Liver (tissue), 3 donors: ENCODE data around the gene APH1A.

Source experiments
- EGR1 ChIP-seq, 2 donors: IDR thresholded peaks; 2 replicates each; pipeline ENCODE4 v1.6.1; 2016 to 2018; ENCODE audit warnings: antibody characterized with exemption in 2 of 2, low read depth in 2 of 2
- FOXA1 ChIP-seq: IDR thresholded peaks from 2 replicates; pipeline ENCODE4 v1.6.1; 2016; ENCODE audit warnings: antibody characterized with exemption
- NR2F2 ChIP-seq: IDR thresholded peaks from 2 replicates; pipeline ENCODE4 v1.6.1; 2016; ENCODE audit warnings: antibody characterized with exemption
- RAD21 ChIP-seq, 2 donors: IDR thresholded peaks; 2 replicates each; pipeline ENCODE4 v1.6.1; 2016; ENCODE audit warnings: antibody characterized with exemption in 2 of 2, mild to moderate bottlenecking in 2 of 2
- SP1 ChIP-seq: IDR thresholded peaks from 2 replicates; pipeline ENCODE4 v1.6.1; 2018; ENCODE audit warnings: antibody characterized with exemption, mild to moderate bottlenecking
- TAF1 ChIP-seq: conservative IDR thresholded peaks from 2 replicates; pipeline ENCODE4 v1.6.1; 2016; ENCODE audit warnings: antibody characterized with exemption, mild to moderate bottlenecking
- YY1 ChIP-seq: IDR thresholded peaks from 2 replicates; pipeline ENCODE4 v1.6.1; 2016; ENCODE audit warnings: antibody characterized with exemption, mild to moderate bottlenecking
- TF ChIP-seq, protein P1 (sequence below): fragments of 150-350 bp; IDR thresholded peaks from 2 replicates; pipeline ENCODE4 v1.5.1; 2017; ENCODE audit warnings: improper control_type of control experiment, low read depth, low read length; ENCODE audit not compliant: missing input control
- TF ChIP-seq, protein P2 (sequence below): IDR thresholded peaks from 2 replicates; pipeline ENCODE4 v1.6.1; 2016; ENCODE audit warnings: antibody characterized with exemption, mild to moderate bottlenecking
- TF ChIP-seq, protein P3 (sequence below): IDR thresholded peaks from 2 replicates; pipeline ENCODE4 v1.6.1; 2016; ENCODE audit warnings: antibody characterized with exemption
- TF ChIP-seq, protein P4 (sequence below): IDR thresholded peaks from 2 replicates; pipeline ENCODE4 v1.6.1; 2016; ENCODE audit warnings: antibody characterized with exemption
- donor health status: healthy.
- donor health status: healthy.

DNA sequence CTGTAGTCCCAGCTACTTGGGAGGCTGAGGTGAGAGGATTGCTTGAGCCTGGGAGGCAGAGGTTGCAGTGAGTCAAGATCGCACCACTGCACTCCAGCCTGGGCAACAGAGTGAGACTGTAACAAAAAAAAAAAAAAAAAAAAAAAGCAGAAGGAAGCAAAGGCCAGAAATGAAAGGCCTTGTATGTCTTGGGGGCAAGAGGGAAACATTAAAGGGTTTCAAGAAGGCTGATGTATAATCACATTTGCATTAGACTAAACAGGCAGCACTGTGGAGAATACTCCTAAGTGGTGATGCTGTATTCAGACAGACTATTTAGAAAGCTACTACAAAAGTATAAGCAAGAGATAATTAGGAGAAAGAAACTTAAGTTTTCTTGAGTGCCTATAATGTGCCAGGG lies 43.3 kb downstream of the APH1A start:
- TF ChIP-seq, protein P1, sequence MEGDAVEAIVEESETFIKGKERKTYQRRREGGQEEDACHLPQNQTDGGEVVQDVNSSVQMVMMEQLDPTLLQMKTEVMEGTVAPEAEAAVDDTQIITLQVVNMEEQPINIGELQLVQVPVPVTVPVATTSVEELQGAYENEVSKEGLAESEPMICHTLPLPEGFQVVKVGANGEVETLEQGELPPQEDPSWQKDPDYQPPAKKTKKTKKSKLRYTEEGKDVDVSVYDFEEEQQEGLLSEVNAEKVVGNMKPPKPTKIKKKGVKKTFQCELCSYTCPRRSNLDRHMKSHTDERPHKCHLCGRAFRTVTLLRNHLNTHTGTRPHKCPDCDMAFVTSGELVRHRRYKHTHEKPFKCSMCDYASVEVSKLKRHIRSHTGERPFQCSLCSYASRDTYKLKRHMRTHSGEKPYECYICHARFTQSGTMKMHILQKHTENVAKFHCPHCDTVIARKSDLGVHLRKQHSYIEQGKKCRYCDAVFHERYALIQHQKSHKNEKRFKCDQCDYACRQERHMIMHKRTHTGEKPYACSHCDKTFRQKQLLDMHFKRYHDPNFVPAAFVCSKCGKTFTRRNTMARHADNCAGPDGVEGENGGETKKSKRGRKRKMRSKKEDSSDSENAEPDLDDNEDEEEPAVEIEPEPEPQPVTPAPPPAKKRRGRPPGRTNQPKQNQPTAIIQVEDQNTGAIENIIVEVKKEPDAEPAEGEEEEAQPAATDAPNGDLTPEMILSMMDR = no peak
- TF ChIP-seq FOXA1 (no peak), TAF1 (no peak), SP1 (no peak), NR2F2 (no peak), EGR1 (IDR thresholded peaks at IDR 0.05; ENCODE audit: low read depth in 2 of 2) (no peak), YY1 (no peak), RAD21 (IDR thresholded peaks at IDR 0.05) (no peak)
- TF ChIP-seq, protein P2, sequence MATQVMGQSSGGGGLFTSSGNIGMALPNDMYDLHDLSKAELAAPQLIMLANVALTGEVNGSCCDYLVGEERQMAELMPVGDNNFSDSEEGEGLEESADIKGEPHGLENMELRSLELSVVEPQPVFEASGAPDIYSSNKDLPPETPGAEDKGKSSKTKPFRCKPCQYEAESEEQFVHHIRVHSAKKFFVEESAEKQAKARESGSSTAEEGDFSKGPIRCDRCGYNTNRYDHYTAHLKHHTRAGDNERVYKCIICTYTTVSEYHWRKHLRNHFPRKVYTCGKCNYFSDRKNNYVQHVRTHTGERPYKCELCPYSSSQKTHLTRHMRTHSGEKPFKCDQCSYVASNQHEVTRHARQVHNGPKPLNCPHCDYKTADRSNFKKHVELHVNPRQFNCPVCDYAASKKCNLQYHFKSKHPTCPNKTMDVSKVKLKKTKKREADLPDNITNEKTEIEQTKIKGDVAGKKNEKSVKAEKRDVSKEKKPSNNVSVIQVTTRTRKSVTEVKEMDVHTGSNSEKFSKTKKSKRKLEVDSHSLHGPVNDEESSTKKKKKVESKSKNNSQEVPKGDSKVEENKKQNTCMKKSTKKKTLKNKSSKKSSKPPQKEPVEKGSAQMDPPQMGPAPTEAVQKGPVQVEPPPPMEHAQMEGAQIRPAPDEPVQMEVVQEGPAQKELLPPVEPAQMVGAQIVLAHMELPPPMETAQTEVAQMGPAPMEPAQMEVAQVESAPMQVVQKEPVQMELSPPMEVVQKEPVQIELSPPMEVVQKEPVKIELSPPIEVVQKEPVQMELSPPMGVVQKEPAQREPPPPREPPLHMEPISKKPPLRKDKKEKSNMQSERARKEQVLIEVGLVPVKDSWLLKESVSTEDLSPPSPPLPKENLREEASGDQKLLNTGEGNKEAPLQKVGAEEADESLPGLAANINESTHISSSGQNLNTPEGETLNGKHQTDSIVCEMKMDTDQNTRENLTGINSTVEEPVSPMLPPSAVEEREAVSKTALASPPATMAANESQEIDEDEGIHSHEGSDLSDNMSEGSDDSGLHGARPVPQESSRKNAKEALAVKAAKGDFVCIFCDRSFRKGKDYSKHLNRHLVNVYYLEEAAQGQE = no peak
- TF ChIP-seq, protein P3, sequence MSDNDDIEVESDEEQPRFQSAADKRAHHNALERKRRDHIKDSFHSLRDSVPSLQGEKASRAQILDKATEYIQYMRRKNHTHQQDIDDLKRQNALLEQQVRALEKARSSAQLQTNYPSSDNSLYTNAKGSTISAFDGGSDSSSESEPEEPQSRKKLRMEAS = no peak
- TF ChIP-seq, protein P4, sequence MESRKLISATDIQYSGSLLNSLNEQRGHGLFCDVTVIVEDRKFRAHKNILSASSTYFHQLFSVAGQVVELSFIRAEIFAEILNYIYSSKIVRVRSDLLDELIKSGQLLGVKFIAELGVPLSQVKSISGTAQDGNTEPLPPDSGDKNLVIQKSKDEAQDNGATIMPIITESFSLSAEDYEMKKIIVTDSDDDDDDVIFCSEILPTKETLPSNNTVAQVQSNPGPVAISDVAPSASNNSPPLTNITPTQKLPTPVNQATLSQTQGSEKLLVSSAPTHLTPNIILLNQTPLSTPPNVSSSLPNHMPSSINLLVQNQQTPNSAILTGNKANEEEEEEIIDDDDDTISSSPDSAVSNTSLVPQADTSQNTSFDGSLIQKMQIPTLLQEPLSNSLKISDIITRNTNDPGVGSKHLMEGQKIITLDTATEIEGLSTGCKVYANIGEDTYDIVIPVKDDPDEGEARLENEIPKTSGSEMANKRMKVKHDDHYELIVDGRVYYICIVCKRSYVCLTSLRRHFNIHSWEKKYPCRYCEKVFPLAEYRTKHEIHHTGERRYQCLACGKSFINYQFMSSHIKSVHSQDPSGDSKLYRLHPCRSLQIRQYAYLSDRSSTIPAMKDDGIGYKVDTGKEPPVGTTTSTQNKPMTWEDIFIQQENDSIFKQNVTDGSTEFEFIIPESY = no peak
